Mesothelial cell of epicardium (in vitro differentiated cells): ENCODE data around the gene PSTPIP2. TPM values are rescaled to one million over a fixed set of nuclear protein-coding genes. Genes with fewer than 3 reads are reported as not detected.

Experiments used
- DNase-seq, 2 experiments: peaks; one replicate each; pipeline ENCODE4 v3.0.0; 2021; ENCODE audit warnings: low spot score in 2 of 2; ENCODE audit not compliant: unreplicated experiment in 2 of 2
- H3K27ac Mint-ChIP-seq: 2 replicates; pipeline ENCODE4 v1.8.0; 2021; ENCODE audit warnings: mixed read lengths
- H3K27me3 Mint-ChIP-seq: 2 replicates; pipeline ENCODE4 v1.8.0; 2021; ENCODE audit warnings: low read depth, mixed read lengths
- H3K36me3 Mint-ChIP-seq: 2 replicates; pipeline ENCODE4 v1.8.0; 2021; ENCODE audit warnings: mixed read lengths
- H3K4me1 Mint-ChIP-seq: 2 replicates; pipeline ENCODE4 v1.8.0; 2021; ENCODE audit warnings: mixed read lengths
- H3K4me3 Mint-ChIP-seq: 2 replicates; pipeline ENCODE4 v1.8.0; 2021; ENCODE audit warnings: mild to moderate bottlenecking, moderate library complexity, mixed read lengths
- H3K9me3 Mint-ChIP-seq: 2 replicates; pipeline ENCODE4 v1.8.0; 2021; ENCODE audit warnings: mixed read lengths
- CTCF ChIP-seq: fragments of 200-600 bp; sonication (generic); IDR thresholded peaks from one replicate; pipeline ENCODE4 v1.5.0; 2021; ENCODE audit warnings: antibody characterized with exemption; ENCODE audit not compliant: unreplicated experiment
- total RNA-seq: library from RNA; stranded (reverse); gene quantifications from 3 replicates; pipeline ENCODE4 v1.2.1, GENCODE V29; 2021

PSTPIP2 gene
- total RNA-seq, 1 donor from 2014 or later = 10.6 TPM

- H3K27me3 Mint-ChIP-seq = no peaks in the 10 kb centered on the region
- peaks cover 4% of the 10 kb centered on the region for H3K36me3 Mint-ChIP-seq
- no peaks in the 10 kb centered on the region for H3K9me3 Mint-ChIP-seq
- TF ChIP-seq CTCF = no peak
- H3K4me1 Mint-ChIP-seq = peaks cover 13% of the 10 kb centered on the region
- no peak overlapping the region for H3K27ac Mint-ChIP-seq
- DNase-seq = no peak
- peak overlapping the region; percentile 79 for H3K4me3 Mint-ChIP-seq
These were observed 899 bp upstream of the PSTPIP2 start for GRCh38 chr18:46072959-46073358.

- Mint-ChIP-seq H3K27me3 (no peaks in the 10 kb centered on the region), H3K4me3 (peak overlapping the region; percentile 79), H3K9me3 (no peaks in the 10 kb centered on the region), H3K4me1 (peaks cover 13% of the 10 kb centered on the region), H3K27ac (no peak overlapping the region), H3K36me3 (peaks cover 6% of the 10 kb centered on the region)
- no peak for TF ChIP-seq CTCF
- no peak for DNase-seq
These were observed 362 bp upstream of the PSTPIP2 start for GRCh38 chr18:46072376-46072867.

- no peaks in the 10 kb centered on the region for H3K9me3 Mint-ChIP-seq
- peak overlapping the region; percentile 70 for H3K4me3 Mint-ChIP-seq
- peaks cover 13% of the 10 kb centered on the region for H3K4me1 Mint-ChIP-seq
- no peaks in the 10 kb centered on the region for H3K27me3 Mint-ChIP-seq
- no peak for TF ChIP-seq CTCF
- H3K27ac Mint-ChIP-seq = peak overlapping the region; percentile 9
- no peak for DNase-seq
- H3K36me3 Mint-ChIP-seq = peaks cover 6% of the 10 kb centered on the region
These were observed 1.0 kb downstream of the PSTPIP2 start for GRCh38 chr18:46070815-46071652.

- no peak for TF ChIP-seq CTCF
- no peak overlapping the region for H3K4me3 Mint-ChIP-seq
- H3K36me3 Mint-ChIP-seq = peaks cover 4% of the 10 kb centered on the region
- H3K4me1 Mint-ChIP-seq = peaks cover 13% of the 10 kb centered on the region
- no peaks in the 10 kb centered on the region for H3K9me3 Mint-ChIP-seq
- no peak overlapping the region for H3K27ac Mint-ChIP-seq
- DNase-seq = no peak
- H3K27me3 Mint-ChIP-seq = no peaks in the 10 kb centered on the region
These were observed 1.8 kb downstream of the PSTPIP2 start for GRCh38 chr18:46070232-46070631.

GRCh38 chr18:46069524-46069923 lies 2.5 kb downstream of the PSTPIP2 start:
- Mint-ChIP-seq H3K4me3 (no peak overlapping the region), H3K4me1 (peaks cover 13% of the 10 kb centered on the region), H3K36me3 (peaks cover 4% of the 10 kb centered on the region), H3K27ac (no peak overlapping the region), H3K9me3 (no peaks in the 10 kb centered on the region), H3K27me3 (no peaks in the 10 kb centered on the region)
- no peak for TF ChIP-seq CTCF
- no peak for DNase-seq
